Activated T-helper 1 cell treated with anti-CD3 and anti-CD28 coated beads, Interleukin-2, amount 50 U/mL, for 16 hours (primary cell): ENCODE measurements around the gene PELO.

Experiments
- DNase-seq, 2 donors: peaks; one replicate each; pipeline ENCODE4 v3.0.0-alpha.2; 2020; ENCODE audit warnings: low read depth in 1 of 2, low spot score in 1 of 2

The PELO gene

GRCh38 chr5:52827815-52828214 lies 40.1 kb downstream of the PELO start:
- no peak for DNase-seq

GRCh38 chr5:52829664-52830063 lies 41.9 kb downstream of the PELO start:
- no peak for DNase-seq

- no peak for DNase-seq
Measured at GRCh38 chr5:52830650-52831049, 42.9 kb downstream of the PELO start.

DNA sequence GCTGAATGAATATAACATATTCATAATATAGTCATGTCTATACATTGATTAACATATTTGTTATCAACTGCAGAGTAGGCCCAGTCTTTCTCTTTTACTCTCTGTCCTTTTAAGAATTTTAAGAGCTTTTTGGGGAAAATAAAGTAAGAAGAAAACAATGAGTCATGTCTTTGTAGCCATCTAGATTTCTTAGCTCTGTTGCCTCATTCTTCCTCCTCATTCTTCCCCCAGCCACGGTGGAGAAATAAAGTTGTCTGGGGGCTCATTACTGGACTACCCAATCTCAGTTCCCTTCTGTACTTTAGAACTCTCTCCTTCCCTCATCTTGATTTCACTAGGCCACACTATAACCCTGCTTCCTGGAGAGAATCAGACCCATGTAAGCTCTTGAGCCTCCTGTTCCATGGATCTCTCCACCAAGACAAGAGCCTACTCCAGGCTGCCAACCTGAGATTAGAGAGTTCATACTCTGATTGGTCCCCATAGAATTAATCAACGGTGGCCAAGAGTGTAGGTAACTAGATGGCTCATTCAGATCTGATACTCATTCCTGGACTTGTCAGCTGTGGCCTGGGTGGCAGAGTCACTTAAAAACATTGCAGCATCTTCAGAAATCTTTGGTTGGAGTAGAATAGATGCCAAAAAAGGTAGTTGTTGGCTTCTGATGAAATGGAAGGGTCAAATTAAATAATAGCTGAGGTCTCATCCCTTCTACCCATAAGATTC lies 44.2 kb downstream of the PELO start:
- no peak for DNase-seq

GRCh38 chr5:52834320-52834719 lies 46.6 kb downstream of the PELO start:
- DNase-seq = no peak

DNA sequence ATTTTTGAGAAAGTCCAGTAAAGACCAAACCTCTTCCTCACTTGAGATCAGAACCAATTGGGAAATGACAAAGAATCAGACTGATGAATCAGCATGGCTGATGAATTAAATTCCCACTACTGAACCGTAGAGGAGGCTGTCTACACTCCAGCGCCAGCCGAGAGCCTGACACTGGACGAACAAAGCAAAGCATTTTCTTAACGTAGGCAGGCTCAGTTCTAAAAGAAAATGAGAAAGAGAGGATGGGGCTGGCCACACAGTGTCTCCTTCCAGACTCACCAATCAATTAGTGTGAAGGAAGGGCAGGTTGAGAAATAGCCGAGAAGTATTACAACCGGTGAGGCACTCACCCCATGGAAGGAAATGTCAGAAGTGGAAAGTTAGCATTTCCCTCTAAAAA lies 49.4 kb downstream of the PELO start:
- DNase-seq = no peak
